MCF 10A (cell line): Measurements from ENCODE around the gene ACADL. TPM values are rescaled to one million over a fixed set of nuclear protein-coding genes. Genes with fewer than 3 reads are reported as not detected.

Source experiments
- BruUV-seq: library from RNA; stranded (reverse); fragments of 400-500 nt; replicated peaks from 2 replicates; lab custom pipeline; 2021; lab: Mats Ljungman, UMichigan
- CTCF ChIA-PET: fragments of 300-600 bp; sonication (Branson Sonifier 250); formaldehyde crosslinking; extraction: SDS; loops from one replicate; lab custom pipeline; 2021; ENCODE audit warnings: antibody characterized with exemption, inconsistent platforms; lab: Yijun Ruan, JAX
- POLR2A ChIA-PET: fragments of 300-600, 350-650 bp; sonication (Branson Sonifier 250); formaldehyde crosslinking; extraction: SDS; loops from one replicate; lab custom pipeline; 2020; ENCODE audit warnings: antibody characterized with exemption, inconsistent platforms; lab: Yijun Ruan, JAX
- DNase-seq: peaks from one replicate; pipeline ENCODE4 v3.0.0-alpha.2; 2018; ENCODE audit not compliant: unreplicated experiment
- H3K27ac Mint-ChIP-seq: one replicate; pipeline ENCODE4 v1.8.0; 2022; ENCODE audit warnings: mild to moderate bottlenecking, low read depth, mixed read lengths; ENCODE audit not compliant: unreplicated experiment
- H3K27me3 Mint-ChIP-seq: one replicate; pipeline ENCODE4 v1.8.0; 2022; ENCODE audit warnings: mixed read lengths; ENCODE audit not compliant: insufficient read depth, unreplicated experiment
- H3K36me3 Mint-ChIP-seq: one replicate; pipeline ENCODE4 v1.8.0; 2022; ENCODE audit warnings: mild to moderate bottlenecking, moderate library complexity, mixed read lengths; ENCODE audit not compliant: insufficient read depth, unreplicated experiment
- H3K4me1 Mint-ChIP-seq: one replicate; pipeline ENCODE4 v1.8.0; 2022; ENCODE audit warnings: mixed read lengths; ENCODE audit not compliant: insufficient read depth, unreplicated experiment
- H3K4me3 Mint-ChIP-seq: one replicate; pipeline ENCODE4 v1.8.0; 2022; ENCODE audit warnings: mild to moderate bottlenecking, moderate library complexity, mixed read lengths; ENCODE audit not compliant: unreplicated experiment
- H3K9me3 Mint-ChIP-seq: one replicate; pipeline ENCODE4 v1.8.0; 2022; ENCODE audit warnings: mixed read lengths; ENCODE audit not compliant: unreplicated experiment
- CTCF ChIP-seq: fragments of 200-600 bp; IDR thresholded peaks from one replicate; pipeline ENCODE4 v1.8.0; 2022; ENCODE audit warnings: antibody characterized with exemption, mild to moderate bottlenecking; ENCODE audit not compliant: unreplicated experiment
- intact Hi-C: fragments of 100-400 bp; cut with micrococcal nuclease; formaldehyde crosslinking; loops from 2 replicates; pipeline ENCODE4 v1.14.1; 2022
- total RNA-seq: library from RNA; stranded (reverse); gene quantifications from 2 replicates; pipeline ENCODE4 v1.2.3, GENCODE V29; 2022

ACADL gene
- total RNA-seq, 1 experiment from 2014 or later: not detected

- no peaks in the 10 kb centered on the region for H3K9me3 Mint-ChIP-seq
- POLR2A ChIA-PET: interaction anchor here (0.6 to 1.7 kb wide), 3 partner anchors 9 to 13 kb away, joined by 4 to 9 read pairs (median 5); partner anchors contain the start of gene KANSL1L
- TF ChIP-seq CTCF: no peak
- H3K4me3 Mint-ChIP-seq: no peak overlapping the region
- no peak for DNase-seq
- no TSS peak for BruUV-seq
- no peak overlapping the region for H3K27ac Mint-ChIP-seq
- peaks cover 14% of the 10 kb centered on the region for H3K4me1 Mint-ChIP-seq
- no peaks in the 10 kb centered on the region for H3K27me3 Mint-ChIP-seq
- CTCF ChIA-PET: interaction anchor here (0.6 to 1.4 kb wide), 5 partner anchors 8 to 42 kb away, joined by 3 to 4 read pairs (median 3); no protein-coding TSS in a partner anchor
- H3K36me3 Mint-ChIP-seq: peaks cover 11% of the 10 kb centered on the region
- intact Hi-C loops: no loop called here
These were observed 62.7 kb downstream of the ACADL start for GRCh38 chr2:210162466-210163124.

DNA sequence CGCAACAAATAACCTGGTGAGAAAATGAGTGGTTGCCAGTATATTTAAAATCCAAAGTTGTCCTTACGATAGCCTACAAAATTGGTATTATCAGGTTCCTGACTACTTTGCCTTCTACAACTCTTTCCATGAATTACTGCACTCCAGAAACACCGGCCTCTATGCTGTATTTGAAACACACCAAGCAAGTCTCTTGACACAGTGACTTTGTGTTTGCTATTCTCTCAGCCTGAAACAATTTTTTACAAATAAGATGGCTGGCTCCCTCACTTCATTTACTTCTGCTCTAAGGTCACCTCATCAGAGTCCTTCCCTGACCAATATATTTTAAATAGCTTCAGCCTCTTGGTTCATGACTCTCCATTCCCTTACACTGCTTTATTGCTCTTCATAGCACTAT lies 66.2 kb downstream of the ACADL start:
- Mint-ChIP-seq H3K4me3 (no peak overlapping the region), H3K4me1 (peaks cover 5% of the 10 kb centered on the region), H3K36me3 (peaks cover 17% of the 10 kb centered on the region), H3K27me3 (no peaks in the 10 kb centered on the region), H3K27ac (no peak overlapping the region), H3K9me3 (no peaks in the 10 kb centered on the region)
- intact Hi-C loops: no loop called here
- CTCF ChIA-PET: interaction anchor here (1.3 kb wide), 1 partner anchor 40 kb away, joined by 4 read pairs; no protein-coding TSS in a partner anchor
- TF ChIP-seq CTCF: no peak
- no peak for DNase-seq
- POLR2A ChIA-PET: interaction anchor here (0.8 kb wide), 1 partner anchor 10 kb away, joined by 3 read pairs; no protein-coding TSS in a partner anchor
- BruUV-seq: no TSS peak

GRCh38 chr2:210158236-210158635 lies 67.0 kb downstream of the ACADL start:
- TF ChIP-seq CTCF: no peak
- Mint-ChIP-seq H3K27ac (no peak overlapping the region), H3K9me3 (no peaks in the 10 kb centered on the region), H3K4me1 (peaks cover 5% of the 10 kb centered on the region), H3K27me3 (no peaks in the 10 kb centered on the region), H3K36me3 (peaks cover 23% of the 10 kb centered on the region), H3K4me3 (no peak overlapping the region)
- no TSS peak for BruUV-seq
- intact Hi-C loops: no loop called here
- no peak for DNase-seq
- ChIA-PET POLR2A (interaction anchor here (0.8 to 1.1 kb wide), 2 partner anchors 10 to 82 kb away, joined by 3 read pairs; no protein-coding TSS in a partner anchor), CTCF (interaction anchor here (0.8 to 1.3 kb wide), 2 partner anchors 41 to 85 kb away, joined by 3 to 4 read pairs; no protein-coding TSS in a partner anchor)

DNA sequence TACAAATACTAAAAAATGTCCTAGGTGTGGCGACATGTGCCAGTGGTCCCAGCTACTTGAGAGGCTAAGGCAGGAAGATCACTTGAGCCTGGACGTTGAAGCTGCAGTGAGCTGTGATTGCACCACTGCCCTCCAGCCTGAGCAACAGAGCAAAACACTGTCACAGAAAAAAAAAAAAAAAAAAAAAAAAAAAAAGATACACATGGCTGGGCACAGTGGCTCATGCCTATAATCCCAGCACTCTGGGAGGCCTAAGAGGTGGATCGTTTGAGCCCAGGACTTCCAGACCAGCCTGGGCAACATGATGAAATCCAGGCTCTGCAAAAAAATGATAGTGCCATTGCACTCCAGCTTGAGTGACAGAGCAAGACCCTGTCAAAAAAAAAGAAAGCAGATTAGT lies 67.7 kb downstream of the ACADL start:
- H3K4me3 Mint-ChIP-seq: no peak overlapping the region
- H3K9me3 Mint-ChIP-seq: no peaks in the 10 kb centered on the region
- no peak for DNase-seq
- CTCF ChIA-PET: interaction anchor here (0.6 to 1.3 kb wide), 2 partner anchors 42 to 137 kb away, joined by 4 read pairs; no protein-coding TSS in a partner anchor
- peaks cover 19% of the 10 kb centered on the region for H3K36me3 Mint-ChIP-seq
- H3K27ac Mint-ChIP-seq: no peak overlapping the region
- peaks cover 4% of the 10 kb centered on the region for H3K4me1 Mint-ChIP-seq
- POLR2A ChIA-PET: interaction anchor here (1.1 kb wide), 1 partner anchor 81 kb away, joined by 3 read pairs; no protein-coding TSS in a partner anchor
- no TSS peak for BruUV-seq
- intact Hi-C loops: no loop called here
- no peak for TF ChIP-seq CTCF
- H3K27me3 Mint-ChIP-seq: no peaks in the 10 kb centered on the region
